NCI-H510A treated with DMSO at 0.1 percent for 48 hours (cell line): ENCODE measurements around the gene MYO16.

Experiments used
- DNase-seq: peaks from one replicate; lab custom pipeline; 2025; lab: John Stamatoyannopoulos, UW

Gene MYO16

DNA sequence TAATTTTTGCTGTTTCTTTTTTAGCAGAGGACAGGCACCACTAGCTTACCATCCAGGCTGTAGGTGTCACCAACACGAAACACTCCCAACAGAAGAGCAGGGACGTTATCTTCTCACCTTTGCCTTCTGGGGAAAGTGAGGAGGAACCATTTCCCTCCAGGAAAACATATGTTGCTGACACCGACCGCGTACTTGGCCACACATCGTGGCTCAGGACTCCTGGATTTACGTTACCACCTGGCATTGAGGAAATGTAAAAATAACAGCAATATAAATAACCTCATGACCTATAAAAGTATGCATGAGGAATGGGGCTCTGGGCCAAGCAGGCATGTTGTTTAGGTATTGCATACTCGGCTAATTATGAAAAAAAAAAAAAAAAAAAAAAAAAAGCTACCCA, 525.1 kb downstream of the MYO16 start:
- no peak for DNase-seq

DNA sequence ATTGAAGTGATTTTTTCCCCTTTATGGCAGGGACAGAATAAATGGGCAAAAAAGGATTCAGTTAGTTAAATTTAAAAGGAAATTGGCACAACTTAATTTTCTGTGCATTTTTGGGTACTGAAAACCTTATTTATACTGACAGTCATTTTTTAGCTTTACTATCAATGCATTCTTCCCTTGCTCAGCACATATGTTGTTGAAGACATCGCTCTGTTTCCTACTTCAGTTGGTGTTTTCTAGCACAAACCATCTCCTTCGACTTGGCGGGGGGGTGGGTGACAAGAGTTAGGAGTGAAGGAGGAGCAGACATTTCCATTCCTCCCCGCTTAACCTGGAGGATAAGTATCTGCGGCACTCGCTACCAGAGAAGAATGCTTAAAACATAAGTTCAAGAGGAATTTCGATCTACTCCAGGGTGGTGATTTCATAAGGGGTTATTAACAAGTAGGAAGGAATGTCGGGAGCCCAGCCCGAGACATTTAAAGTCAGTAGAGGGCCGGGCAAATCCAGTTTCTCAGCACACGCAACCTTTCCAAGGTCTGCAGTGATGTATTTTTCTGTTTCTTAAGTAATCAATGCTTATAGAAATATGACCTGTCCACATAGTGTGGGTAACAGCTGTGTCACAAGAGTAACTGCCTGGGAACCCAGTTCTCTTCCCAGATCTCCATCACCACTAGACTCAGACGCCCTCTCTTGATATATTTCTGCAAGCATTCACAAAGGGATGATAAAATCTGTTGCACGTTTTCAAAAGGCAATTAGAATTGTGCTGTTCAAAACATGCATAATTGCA, 525.8 kb downstream of the MYO16 start:
- no peak for DNase-seq

DNA sequence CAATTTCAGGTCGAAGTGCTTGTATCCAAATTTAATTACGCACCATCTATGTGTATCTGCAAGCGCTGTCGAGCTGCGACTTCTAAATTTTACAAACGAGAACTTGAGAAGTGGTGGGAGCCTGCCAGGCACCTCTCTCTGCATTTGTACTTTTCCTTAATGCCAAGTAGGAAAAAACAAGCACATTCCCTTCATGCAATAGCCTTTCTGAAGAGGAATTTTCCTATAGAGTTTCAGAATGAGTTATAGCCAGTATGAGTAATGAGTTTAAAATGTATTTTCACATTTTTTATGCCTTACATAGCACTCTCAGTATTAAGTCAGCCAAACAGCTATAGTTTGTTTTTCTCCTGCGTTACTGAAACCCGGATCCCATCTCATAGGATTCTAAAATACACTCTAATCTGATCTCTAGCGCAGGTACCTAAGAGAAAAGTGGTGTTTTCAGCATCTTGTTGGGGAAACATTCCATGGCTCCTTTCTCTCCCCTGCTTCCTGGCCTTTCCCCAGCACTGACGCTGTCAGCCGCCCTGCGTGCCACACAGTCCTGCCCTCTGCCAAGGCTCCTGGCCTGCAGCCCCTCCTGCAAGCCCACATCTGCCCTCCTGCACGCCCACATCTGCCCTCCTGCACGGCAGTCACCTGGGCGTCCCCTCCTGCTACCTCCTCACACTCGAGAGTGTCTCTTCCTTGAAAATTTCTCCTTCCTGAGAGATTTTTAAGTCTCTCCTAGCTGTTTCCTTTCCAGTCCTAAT, 526.9 kb downstream of the MYO16 start:
- no peak for DNase-seq

DNA sequence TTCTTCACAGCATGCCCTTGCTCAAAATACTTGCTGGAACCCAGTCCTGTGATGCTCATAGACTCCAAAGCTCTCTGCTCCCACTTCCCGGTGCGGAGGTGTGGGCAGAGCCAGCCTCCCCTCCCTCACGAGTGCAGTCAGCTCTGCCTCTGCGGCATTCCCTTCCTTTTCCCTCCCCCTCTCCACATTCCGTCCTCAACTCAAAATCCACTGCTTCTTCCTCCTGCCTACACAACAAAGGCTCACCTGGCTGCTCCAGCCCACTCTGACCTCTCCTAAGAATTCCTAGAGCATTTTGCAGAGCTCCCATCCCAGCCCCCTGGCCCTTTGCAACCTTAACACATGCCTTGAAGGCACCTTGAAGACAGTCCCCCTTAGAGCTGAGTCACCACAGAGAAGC, 527.9 kb downstream of the MYO16 start:
- DNase-seq = no peak

DNA sequence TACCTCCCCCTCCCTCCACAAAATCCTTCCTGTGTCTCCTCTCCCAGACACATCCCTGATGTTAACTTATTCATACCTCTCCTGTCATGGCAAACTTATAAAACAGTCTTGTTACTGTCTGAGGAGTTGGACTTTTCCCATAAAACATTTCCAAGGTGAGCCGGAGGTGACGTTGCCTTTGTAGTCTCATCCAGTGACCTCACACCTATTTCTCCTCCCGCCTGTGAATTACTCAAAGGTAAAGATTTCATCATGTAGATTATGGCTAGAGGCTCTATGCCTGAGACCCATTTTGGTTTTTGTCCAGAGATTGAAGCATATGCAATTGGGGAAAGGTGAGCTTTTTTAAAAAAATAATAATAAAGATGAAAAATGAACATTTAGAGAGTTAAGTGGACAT, 529.0 kb downstream of the MYO16 start:
- DNase-seq = no peak

DNA sequence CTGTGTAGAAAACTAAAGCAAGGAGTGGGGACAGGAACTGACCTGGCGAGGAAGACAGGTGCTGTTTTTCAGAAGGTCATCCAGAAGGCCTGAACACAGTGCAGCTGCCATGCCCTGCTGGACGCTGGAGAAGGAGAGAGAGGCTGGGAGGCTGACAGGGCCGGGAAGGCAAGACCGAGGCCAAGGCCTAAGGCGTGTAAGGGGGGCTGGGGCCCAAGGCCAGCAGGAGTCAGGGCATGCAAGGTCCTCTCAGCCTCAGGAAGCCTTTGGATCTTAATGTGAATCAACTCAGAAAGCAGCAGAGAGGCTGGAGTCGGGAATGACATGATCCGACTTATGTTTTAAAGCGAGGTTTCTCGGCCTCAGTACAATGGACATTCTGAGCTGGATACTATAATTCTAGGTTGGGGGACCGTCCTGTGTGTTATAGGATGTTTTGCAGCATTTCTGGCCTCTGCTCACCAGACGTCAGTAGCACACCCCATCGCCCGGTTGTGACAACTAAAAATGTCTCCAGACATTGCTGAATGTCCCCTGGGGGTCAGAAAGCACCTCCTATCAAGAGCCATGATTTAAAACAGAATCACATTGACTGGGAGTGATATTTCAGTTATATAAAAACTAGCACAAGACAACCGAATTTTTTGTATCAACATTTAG, 530.4 kb downstream of the MYO16 start:
- no peak for DNase-seq

DNA sequence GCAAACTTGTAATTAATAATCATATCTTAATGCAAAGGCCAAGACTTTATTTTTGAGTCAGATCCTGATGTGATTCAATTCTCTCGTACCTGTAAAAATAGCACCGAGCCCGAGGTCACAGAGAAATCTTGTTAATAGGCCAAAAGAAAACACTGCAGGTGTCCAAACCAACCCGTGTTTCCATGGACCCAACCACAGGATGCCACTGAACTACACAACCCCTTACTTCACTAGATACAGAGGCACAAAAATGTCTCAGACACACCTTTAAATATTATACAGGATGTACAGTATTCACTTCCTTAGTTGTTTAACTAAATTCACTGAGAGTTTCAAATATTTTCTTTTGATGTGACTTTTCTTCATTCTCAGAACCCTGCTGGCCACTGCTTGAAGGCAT, 530.9 kb downstream of the MYO16 start:
- DNase-seq = no peak

DNA sequence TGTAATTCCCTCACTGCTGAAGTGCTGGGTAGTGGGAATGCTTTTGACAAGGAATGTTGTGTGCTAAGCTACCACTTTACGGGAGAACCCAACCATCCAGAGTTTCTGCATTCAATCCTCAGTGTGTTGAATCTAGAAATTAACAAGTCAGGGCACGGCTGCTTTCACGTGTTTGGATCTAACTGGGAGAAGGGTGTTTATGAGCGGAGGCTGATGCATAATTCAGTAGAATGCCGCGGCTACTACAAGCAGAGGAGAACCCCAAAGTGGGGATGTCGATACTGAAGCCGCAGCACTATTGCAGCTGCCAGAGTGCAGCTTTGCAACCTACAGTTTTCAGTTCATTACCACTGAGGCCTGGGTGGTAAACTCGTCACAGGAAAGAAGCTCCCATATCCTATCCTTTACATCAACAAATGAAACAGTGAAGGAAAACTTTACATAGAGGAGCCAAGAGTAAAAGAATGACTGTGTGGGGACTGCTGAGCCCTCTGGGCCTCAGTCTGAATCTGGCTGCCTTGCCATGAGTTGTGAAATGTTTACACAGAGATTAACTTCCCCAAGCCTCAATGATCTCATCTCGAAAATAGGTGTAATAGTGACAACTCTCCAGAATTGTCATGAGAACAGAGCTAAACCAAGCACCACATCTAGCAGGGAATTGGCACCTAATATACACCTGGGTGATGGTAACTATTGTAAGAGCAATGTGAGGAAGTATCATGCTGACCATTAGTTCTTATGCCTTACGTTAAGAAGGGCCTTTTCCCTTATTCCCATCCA, 531.7 kb downstream of the MYO16 start:
- no peak for DNase-seq

DNA sequence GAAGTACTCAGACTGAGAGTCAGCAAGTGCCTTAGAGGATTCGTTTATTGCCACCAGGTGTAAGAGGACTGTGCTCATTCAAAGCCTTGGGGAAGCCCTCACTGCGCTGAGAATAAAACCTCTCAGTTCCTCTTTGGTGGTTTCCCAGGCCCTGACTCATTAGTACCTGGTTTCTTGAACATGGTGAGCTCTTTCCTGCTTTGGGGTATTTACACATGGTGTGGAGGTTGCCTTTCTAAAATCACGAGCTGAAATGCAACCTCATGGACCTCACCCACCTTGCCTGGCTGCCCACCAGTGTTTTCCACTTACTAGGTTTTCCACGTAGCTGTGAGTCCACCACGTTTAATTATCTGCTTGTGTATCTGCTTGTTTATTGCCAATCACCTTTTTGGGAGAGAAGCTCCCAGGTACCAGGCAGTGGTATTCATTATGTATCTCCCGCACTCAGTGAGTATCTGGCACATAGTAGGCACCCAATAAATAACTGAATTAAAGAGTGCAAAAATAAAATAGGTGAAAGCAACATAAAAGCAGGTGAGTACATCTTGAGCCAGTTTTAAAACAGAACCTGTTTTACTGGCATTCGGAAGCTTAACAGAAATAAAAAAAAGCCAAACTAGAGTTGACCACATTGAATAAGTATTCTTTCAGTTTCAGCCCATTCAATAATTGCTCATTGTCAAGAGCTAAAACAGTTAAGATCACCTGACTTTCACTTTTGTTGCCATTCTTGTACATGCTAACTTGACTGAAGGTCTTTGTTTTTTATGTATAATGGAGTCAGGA, 533.0 kb downstream of the MYO16 start:
- DNase-seq = no peak

DNA sequence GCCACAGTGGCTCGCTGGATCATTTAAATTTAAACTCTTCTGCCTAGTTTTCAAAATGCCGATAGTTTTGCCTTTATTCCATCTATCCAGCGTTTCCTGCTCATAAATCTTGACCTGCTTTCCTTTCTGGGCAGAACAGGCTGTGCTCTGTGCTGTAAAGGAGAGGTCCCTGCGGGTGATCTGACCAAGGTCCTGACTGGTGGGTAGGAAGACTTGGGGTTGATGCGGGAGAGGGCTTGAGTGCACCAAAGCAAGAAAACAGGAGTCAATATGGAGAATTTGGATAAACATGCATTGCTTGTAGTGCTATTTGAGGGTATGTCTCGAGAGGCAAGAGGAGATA, 533.6 kb downstream of the MYO16 start:
- no peak for DNase-seq

DNA sequence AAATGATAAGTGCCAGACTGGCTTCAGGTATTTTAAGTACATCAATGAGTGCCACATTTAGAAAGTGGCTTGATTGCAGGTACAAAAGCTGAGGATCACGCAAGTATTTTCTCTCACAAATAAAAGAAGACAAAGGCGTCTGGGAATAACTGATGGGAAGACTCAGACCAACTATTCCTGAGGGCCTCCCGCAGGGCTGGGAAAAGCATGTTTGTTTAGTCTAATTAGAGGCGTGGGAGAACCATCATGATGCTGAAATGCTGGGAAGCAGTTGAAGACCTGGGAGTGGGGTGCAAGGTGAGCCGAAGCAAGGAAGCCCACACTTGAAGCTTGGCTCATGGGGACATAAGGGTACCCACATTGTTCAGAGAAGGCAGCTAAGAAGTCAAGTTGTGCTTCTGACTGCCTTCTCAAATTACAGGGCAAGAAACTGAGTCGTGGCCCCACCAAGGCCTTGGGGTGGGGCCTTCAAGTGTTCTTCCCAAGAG, 536.0 kb downstream of the MYO16 start:
- no peak for DNase-seq

DNA sequence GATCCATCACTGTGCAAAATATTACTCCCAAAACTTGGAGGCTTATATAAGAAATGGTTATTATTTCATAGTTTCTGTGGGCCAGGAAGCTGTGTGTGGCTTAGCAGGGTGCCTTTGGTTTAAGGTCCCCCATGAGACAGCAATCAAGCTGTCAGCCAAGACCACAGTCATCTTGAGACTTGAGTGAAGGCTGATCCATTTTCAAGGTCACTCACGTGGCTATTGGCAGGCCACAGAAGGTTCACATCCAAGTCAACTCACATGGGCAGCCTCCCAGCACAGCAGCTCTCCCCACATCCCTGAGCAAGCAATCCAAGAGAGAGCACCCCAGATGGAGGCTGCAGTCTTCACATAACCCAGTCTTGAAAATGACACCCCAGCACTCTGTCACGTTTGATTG, 537.4 kb downstream of the MYO16 start:
- no peak for DNase-seq

DNA sequence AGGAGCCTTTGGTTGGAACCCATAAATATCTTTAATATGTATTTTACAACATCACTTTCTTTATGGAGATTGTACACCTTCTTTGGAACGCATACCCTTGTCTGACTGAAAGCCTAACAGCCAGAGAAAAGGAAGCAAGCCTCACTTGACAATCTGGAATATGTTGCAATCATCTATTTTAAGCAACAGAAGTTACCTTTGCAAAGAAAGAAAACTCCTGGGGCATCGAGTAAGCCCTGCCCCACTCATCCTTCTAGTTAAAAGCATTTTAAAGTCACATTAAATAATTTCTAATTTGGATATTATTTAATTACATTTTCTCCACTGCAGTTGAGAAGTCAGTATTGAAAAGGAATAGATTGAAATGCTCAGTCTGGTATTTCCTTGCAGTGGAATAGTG, 542.7 kb downstream of the MYO16 start:
- no peak for DNase-seq

DNA sequence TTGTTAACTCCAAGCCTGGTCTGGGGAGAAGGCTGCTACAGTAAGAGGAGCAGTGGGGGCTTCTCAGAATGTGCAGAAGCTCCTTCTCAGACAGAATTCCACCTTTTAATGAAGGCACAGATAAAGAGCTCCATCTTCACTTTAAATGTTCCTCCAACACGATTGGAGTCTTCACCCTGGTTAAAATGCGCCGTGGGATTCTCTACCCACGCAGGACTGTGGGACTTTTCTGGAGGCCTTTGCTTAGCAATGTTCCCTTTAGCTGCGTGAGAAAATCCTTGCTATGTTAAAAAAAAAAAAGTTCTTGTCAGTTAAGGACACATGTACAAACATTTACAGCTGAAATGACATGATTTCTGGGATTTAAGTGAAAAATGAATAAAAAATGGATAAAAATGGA, 546.3 kb downstream of the MYO16 start:
- DNase-seq = no peak

DNA sequence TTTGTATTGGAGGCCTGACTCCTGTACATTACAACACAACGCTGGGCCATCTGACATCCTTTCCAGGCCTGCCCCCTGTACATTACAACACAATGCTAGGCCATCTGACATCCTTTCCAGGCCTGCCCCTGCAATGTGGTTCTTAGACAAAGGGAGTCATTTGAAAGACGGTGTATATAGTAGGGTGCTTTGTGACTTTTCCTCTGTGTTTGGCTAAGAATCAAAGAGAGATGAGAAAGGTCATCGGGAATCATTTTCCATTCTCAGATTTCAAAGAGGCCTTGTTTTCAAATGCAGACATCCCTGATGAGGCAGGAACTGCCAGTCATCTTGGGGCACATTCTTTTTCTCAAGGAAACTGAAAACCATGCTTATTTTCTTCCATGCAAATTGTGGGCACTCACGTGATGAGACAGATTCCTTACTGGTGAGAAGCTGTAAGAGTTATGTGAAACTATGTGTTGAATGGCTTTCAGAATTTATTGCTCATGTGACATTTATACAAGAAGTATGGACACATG, 551.6 kb downstream of the MYO16 start:
- DNase-seq = no peak

DNA sequence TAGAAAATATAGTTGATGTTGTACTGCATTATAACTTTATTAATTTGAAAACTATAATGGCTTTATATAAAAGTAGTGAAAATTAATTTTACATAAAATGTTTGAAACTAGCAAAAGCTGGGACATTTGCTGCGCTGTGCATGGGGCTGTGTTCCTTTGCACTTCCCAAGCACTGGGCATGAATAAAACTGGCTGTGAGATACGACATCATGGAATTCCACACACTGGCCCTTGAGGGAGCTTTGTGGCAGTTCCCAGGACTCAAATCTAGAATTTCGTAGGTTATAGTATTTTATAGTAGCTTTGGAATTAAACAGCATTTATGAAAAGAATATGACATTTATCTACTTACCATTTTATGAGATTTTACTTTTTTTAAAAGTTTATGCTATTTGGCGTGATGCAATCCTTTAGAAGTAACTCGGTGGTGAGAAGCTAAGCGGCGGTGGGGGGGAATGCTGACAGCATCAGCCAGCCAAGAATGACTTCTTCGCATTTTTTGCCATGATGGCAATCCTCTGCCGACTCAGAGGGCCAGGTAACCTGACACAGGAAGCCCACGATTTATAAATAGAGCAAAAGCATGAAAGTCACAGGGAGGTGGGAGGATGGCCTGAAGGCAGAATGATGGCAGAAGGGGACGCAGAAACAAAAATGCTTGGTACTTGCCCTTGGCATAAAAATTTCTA, 553.5 kb downstream of the MYO16 start:
- DNase-seq = no peak

DNA sequence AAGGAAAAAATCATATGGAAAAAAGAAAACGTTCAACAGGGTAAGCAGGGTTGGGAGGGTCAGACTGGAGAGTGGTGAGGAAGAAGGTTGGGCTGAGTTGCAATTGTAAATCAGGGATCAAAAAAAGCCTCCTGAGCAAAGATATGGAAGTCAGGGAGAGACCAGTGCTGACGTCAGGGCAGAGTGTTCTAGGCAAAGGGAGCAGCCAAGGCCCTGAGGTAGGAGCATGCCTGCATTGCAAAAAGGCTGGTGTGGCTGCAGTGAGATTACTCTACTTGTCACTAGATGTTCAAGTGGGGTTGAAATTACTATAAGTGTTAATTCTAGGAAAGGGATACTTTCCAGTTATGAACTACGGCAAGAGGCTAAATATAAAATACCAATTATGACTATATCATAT, 562.0 kb downstream of the MYO16 start:
- DNase-seq = no peak

DNA sequence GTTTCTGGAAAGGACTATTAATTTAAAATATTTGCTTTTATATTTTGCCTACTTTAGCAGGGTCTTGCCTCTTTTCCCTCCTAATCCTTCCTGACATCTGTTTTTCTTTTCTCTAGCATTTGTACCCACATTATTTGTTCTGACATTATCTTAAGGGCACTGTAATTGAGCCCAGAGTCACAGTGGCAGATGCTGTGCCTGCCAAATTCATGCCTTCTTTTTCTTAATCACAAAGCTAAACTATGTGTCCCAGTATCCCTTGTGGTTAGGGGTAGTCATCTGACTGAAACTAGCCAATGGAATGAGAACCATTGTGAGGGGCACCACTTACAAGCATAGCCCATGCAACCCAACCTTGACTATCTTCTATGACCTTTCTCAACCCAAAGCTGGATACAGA, 562.9 kb downstream of the MYO16 start:
- no peak for DNase-seq

DNA sequence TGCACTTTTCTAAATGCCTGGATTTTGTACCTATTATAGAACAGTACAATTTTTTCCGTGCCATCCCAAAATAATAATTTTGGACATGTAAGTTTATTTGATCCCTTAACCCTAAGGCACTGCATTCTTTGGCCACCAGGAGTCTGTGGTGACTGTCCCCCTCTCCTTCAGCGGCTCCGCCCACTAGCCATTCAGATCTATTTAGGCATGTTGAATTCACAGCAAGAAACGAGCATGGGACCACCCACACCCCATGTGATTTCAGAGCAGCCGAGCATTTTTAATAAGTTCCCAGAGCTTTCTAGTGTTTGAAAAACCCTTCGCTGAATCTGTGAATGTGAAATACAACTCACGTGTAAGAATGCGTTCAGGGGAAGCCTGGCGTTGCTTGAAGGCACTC, 567.5 kb downstream of the MYO16 start:
- no peak for DNase-seq

DNA sequence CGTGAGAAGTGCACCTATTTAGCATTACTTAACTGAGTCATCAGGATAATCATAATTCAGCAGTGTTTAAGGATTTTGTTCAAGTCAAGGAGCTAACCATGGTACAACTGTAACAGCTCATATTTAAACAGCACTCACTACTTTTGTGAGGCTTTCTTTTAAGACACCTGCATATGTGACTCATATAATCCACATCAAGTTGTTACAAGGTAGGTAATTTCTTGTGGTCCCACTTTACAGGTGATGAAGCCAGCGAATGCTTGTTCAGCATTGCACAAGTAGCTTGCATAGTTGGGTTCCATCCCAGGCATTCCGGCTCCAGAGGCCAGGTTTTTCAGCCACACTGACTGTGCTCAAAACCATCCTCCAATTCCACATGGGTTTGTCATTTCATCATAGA, 569.2 kb downstream of the MYO16 start:
- DNase-seq = no peak

DNA sequence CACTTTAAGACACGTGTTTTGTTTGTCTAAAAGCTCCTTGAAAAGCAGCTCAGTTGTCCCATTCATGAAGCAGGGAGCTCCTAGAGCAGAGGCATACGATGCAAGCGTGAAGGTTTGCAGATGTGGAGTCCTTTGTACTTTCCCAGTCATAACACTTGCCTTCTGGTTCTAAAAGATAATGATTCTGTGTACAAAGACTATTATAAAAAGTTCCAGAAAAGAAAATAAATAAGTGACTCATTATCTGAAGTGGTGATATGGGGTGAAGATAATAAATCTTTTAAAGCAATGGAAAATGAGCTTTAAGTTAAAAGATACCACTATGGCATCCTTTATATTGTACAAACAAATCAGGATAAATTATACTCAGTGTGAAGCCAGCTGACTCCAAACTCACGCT, 569.9 kb downstream of the MYO16 start:
- DNase-seq = no peak
